ENCODE results near the gene IRX5. TPM values are rescaled to one million over a fixed set of nuclear protein-coding genes. Genes with fewer than 3 reads are reported as not detected.

Gene IRX5
- total RNA-seq, 2 experiments from 2014 or later = not detected

GRCh38 chr16:54926166-54926838 is 4.4 kb upstream of the IRX5 start:
- peaks cover 27% of the 10 kb centered on the region for H3K4me1 Mint-ChIP-seq (ENCODE audit: low read depth)
- peaks cover 7% of the 10 kb centered on the region for H3K36me3 Mint-ChIP-seq (ENCODE audit: low read depth)
- peak overlapping the region; percentile 27 for H3K4me3 Mint-ChIP-seq
- H3K9me3 ChIP-seq (ENCODE audit: control insufficient read depth in 1 of 2, insufficient read depth in 1 of 2, low read length in 2 of 2) = peaks cover 9 to 16% of the 10 kb centered on the region in 2 experiments
- no peaks in the 10 kb centered on the region for H3K36me3 ChIP-seq (ENCODE audit: insufficient read depth, low read length)
- H3K4me1 ChIP-seq (ENCODE audit: insufficient read depth, low read length) = peaks cover 28% of the 10 kb centered on the region
- CTCF ChIA-PET = interaction anchor here (1.1 kb wide), 1 partner anchor 11 kb away, joined by 4 read pairs; no protein-coding TSS in a partner anchor
- H3K27ac ChIP-seq (ENCODE audit: low read depth in 1 of 2, low read length in 2 of 2) = no peak overlapping the region
- no peak for DNase-seq
- peaks cover 2% of the 10 kb centered on the region for H3K9me3 Mint-ChIP-seq
- intact Hi-C loops (cut with DNase I, micrococcal nuclease) = no loop called here
- H3K4me3 ChIP-seq (ENCODE audit: low read length) = no peak overlapping the region
- POLR2A ChIA-PET = interaction anchor here (1.6 kb wide), 1 partner anchor 10 kb away, joined by 5 read pairs; no protein-coding TSS in a partner anchor
- H3K27me3 Mint-ChIP-seq = peaks cover 71% of the 10 kb centered on the region
- no peak for ATAC-seq (ENCODE audit: poor library complexity)
- H3K27me3 ChIP-seq (ENCODE audit: control insufficient read depth in 1 of 2, insufficient read depth in 2 of 2, low read length in 2 of 2) = peaks cover 29 to 74% of the 10 kb centered on the region in 2 experiments
- no peak for TF ChIP-seq CTCF (IDR thresholded peaks at IDR 0.05)
- no peak overlapping the region for H3K27ac Mint-ChIP-seq

- CTCF ChIA-PET = no interaction called here
- intact Hi-C loops (cut with DNase I, micrococcal nuclease) = no loop called here
- H3K4me3 Mint-ChIP-seq = peak overlapping the region; percentile 84
- no peak for TF ChIP-seq CTCF (IDR thresholded peaks at IDR 0.05)
- H3K9me3 Mint-ChIP-seq = peaks cover 2% of the 10 kb centered on the region
- peaks cover 7% of the 10 kb centered on the region for H3K36me3 Mint-ChIP-seq (ENCODE audit: low read depth)
- Histone ChIP-seq H3K36me3 (ENCODE audit: insufficient read depth, low read length) (no peaks in the 10 kb centered on the region), H3K9me3 (ENCODE audit: control insufficient read depth in 1 of 2, insufficient read depth in 1 of 2, low read length in 2 of 2) (peaks cover 9 to 27% of the 10 kb centered on the region in 2 experiments), H3K27me3 (ENCODE audit: control insufficient read depth in 1 of 2, insufficient read depth in 2 of 2, low read length in 2 of 2) (peaks cover 40 to 81% of the 10 kb centered on the region in 2 experiments), H3K4me1 (ENCODE audit: insufficient read depth, low read length) (peaks cover 39% of the 10 kb centered on the region), H3K4me3 (ENCODE audit: low read length) (peak overlapping the region; percentile 15), H3K27ac (ENCODE audit: low read depth in 1 of 2, low read length in 2 of 2) (no peak overlapping the region)
- DNase-seq (no peak), ATAC-seq (ENCODE audit: poor library complexity) (no peak)
- peaks cover 34% of the 10 kb centered on the region for H3K4me1 Mint-ChIP-seq (ENCODE audit: low read depth)
- peaks cover 76% of the 10 kb centered on the region for H3K27me3 Mint-ChIP-seq
- POLR2A ChIA-PET = interaction anchor here (1.6 kb wide), 1 partner anchor 9 kb away, joined by 5 read pairs; no protein-coding TSS in a partner anchor
- no peak overlapping the region for H3K27ac Mint-ChIP-seq
Measured at GRCh38 chr16:54927125-54928015, 3.3 kb upstream of the IRX5 start.

GRCh38 chr16:54928016-54928356 is 2.7 kb upstream of the IRX5 start:
- intact Hi-C loops (cut with DNase I, micrococcal nuclease) = no loop called here
- peaks cover 41 to 81% of the 10 kb centered on the region in 2 experiments for H3K27me3 ChIP-seq (ENCODE audit: control insufficient read depth in 1 of 2, insufficient read depth in 2 of 2, low read length in 2 of 2)
- Mint-ChIP-seq H3K27me3 (peaks cover 77% of the 10 kb centered on the region), H3K36me3 (ENCODE audit: low read depth) (peaks cover 7% of the 10 kb centered on the region), H3K4me3 (peak overlapping the region; percentile 84), H3K9me3 (peaks cover 2% of the 10 kb centered on the region), H3K4me1 (ENCODE audit: low read depth) (peaks cover 38% of the 10 kb centered on the region), H3K27ac (no peak overlapping the region)
- H3K4me1 ChIP-seq (ENCODE audit: insufficient read depth, low read length) = peaks cover 45% of the 10 kb centered on the region
- no peak for TF ChIP-seq CTCF (IDR thresholded peaks at IDR 0.05)
- no peak for DNase-seq
- CTCF ChIA-PET = no interaction called here
- H3K4me3 ChIP-seq (ENCODE audit: low read length) = peak overlapping the region; percentile 15
- no peak for ATAC-seq (ENCODE audit: poor library complexity)
- peaks cover 9 to 33% of the 10 kb centered on the region in 2 experiments for H3K9me3 ChIP-seq (ENCODE audit: control insufficient read depth in 1 of 2, insufficient read depth in 1 of 2, low read length in 2 of 2)
- no peak overlapping the region for H3K27ac ChIP-seq (ENCODE audit: low read depth in 1 of 2, low read length in 2 of 2)
- H3K36me3 ChIP-seq (ENCODE audit: insufficient read depth, low read length) = no peaks in the 10 kb centered on the region
- POLR2A ChIA-PET = interaction anchor here (1.6 kb wide), 1 partner anchor 8 kb away, joined by 5 read pairs; no protein-coding TSS in a partner anchor

All from CD4-positive, alpha-beta T cell (primary cell).